A673 (cell line): ENCODE data around the gene GPR132. TPM values are rescaled to one million over a fixed set of nuclear protein-coding genes. Genes with fewer than 3 reads are reported as not detected.

Source experiments
- BruUV-seq: library from RNA; stranded (reverse); fragments of 400-500 nt; replicated peaks from 2 replicates; lab custom pipeline; 2021; lab: Mats Ljungman, UMichigan
- CTCF ChIA-PET: fragments of 300-600 bp; sonication (Branson Sonifier 250); formaldehyde crosslinking; loops from one replicate; lab custom pipeline; 2022; ENCODE audit warnings: antibody characterized with exemption; lab: Charles Lee
- POLR2A ChIA-PET: fragments of 300-600 bp; sonication (Branson Sonifier 250); formaldehyde crosslinking; loops from one replicate; lab custom pipeline; 2022; ENCODE audit warnings: antibody characterized with exemption; ENCODE audit not compliant: low non-redundant PET; lab: Charles Lee
- DNase-seq: peaks from one replicate; pipeline ENCODE4 v3.0.0-alpha.2; 2015; ENCODE audit warnings: low spot score
- H3K27ac ChIP-seq: fragments of 200-600 bp; sonication (generic); 2 replicates; pipeline ENCODE4 v1.5.1; 2016; ENCODE audit warnings: mixed run types, low read depth, mild to moderate bottlenecking, mixed read lengths, antibody characterized with exemption, low read length; ENCODE audit not compliant: poor library complexity, severe bottlenecking
- H3K27me3 ChIP-seq: fragments of 200-600 bp; sonication (generic); replicated peaks from 2 replicates; pipeline ENCODE4 v1.6.1; 2017; ENCODE audit warnings: mixed run types, low read depth, mild to moderate bottlenecking, mixed read lengths, antibody characterized with exemption, low read length; ENCODE audit not compliant: insufficient read depth, poor library complexity
- H3K36me3 ChIP-seq: fragments of 200-600 bp; sonication (generic); 2 replicates; pipeline ENCODE4 v1.6.1; 2016; ENCODE audit warnings: mixed run types, mild to moderate bottlenecking, mixed read lengths, antibody characterized with exemption, low read length; ENCODE audit not compliant: insufficient read depth, poor library complexity, severe bottlenecking
- H3K4me1 ChIP-seq: fragments of 200-600 bp; sonication (generic); 2 replicates; pipeline ENCODE4 v1.6.1; 2017; ENCODE audit warnings: mixed run types, mild to moderate bottlenecking, mixed read lengths, antibody characterized with exemption, low read length; ENCODE audit not compliant: insufficient read depth, poor library complexity, severe bottlenecking
- H3K4me3 ChIP-seq: fragments of 200-600 bp; sonication (generic); 2 replicates; pipeline ENCODE4 v1.5.1; 2016; ENCODE audit warnings: low read depth, mixed run types, mild to moderate bottlenecking, mixed read lengths, low read length; ENCODE audit not compliant: poor library complexity, severe bottlenecking
- H3K9me3 ChIP-seq: fragments of 200-600 bp; sonication (generic); 2 replicates; pipeline ENCODE4 v1.6.1; 2016; ENCODE audit warnings: mixed run types, low read depth, mild to moderate bottlenecking, mixed read lengths, antibody characterized with exemption, low read length; ENCODE audit not compliant: poor library complexity, severe bottlenecking
- CTCF ChIP-seq: fragments of 300-800, 200-600 bp; sonication (generic); conservative IDR thresholded peaks from 2 replicates; pipeline ENCODE4 v1.5.1; 2017; ENCODE audit warnings: low read depth, mild to moderate bottlenecking, antibody characterized with exemption, low read length, moderate library complexity, mixed read lengths
- EZH2 ChIP-seq: fragments of 200-600 bp; sonication (generic); IDR thresholded peaks from 2 replicates; pipeline ENCODE4 v1.6.1; 2017; ENCODE audit warnings: borderline replicate concordance, low read depth, mild to moderate bottlenecking, mixed read lengths, antibody characterized with exemption, low read length; ENCODE audit not compliant: poor library complexity, severe bottlenecking
- intact Hi-C: fragments of 100-400 bp; cut with micrococcal nuclease; formaldehyde crosslinking; loops from one replicate; pipeline ENCODE4 v1.10.0; 2022; ENCODE audit not compliant: unreplicated experiment
- total RNA-seq: library from RNA; stranded (reverse); gene quantifications from 2 replicates; pipeline ENCODE4 v1.2.3, GENCODE V29; 2021

Gene GPR132
- total RNA-seq, 1 experiment from 2014 or later = not detected

GRCh38 chr14:105077649-105077995 lies 12.4 kb upstream of the GPR132 start:
- H3K27ac ChIP-seq = no peak overlapping the region
- no TSS peak for BruUV-seq
- peaks cover 9% of the 10 kb centered on the region for H3K27me3 ChIP-seq
- no peaks in the 10 kb centered on the region for H3K36me3 ChIP-seq
- POLR2A ChIA-PET = no interaction called here
- CTCF ChIA-PET = no interaction called here
- intact Hi-C loops = no loop called here
- H3K4me3 ChIP-seq = no peak overlapping the region
- no peak for DNase-seq
- TF ChIP-seq EZH2 (no peak), CTCF (no peak)
- H3K9me3 ChIP-seq = no peaks in the 10 kb centered on the region
- H3K4me1 ChIP-seq = no peaks in the 10 kb centered on the region

GRCh38 chr14:105076805-105077648 lies 11.8 kb upstream of the GPR132 start:
- CTCF ChIA-PET = no interaction called here
- POLR2A ChIA-PET = no interaction called here
- BruUV-seq = no TSS peak

GRCh38 chr14:105076296-105076804 lies 11.1 kb upstream of the GPR132 start:
- Histone ChIP-seq H3K27ac (no peak overlapping the region), H3K9me3 (no peaks in the 10 kb centered on the region), H3K4me3 (no peak overlapping the region), H3K36me3 (no peaks in the 10 kb centered on the region), H3K27me3 (peaks cover 4% of the 10 kb centered on the region), H3K4me1 (no peaks in the 10 kb centered on the region)
- no peak for TF ChIP-seq CTCF
- no peak for TF ChIP-seq EZH2
- intact Hi-C loops = no loop called here
- no TSS peak for BruUV-seq
- ChIA-PET POLR2A (no interaction called here), CTCF (interaction anchor here (1.0 kb wide), 1 partner anchor 12 kb away, joined by 6 read pairs; no protein-coding TSS in a partner anchor)
- DNase-seq = no peak

More at GRCh38 chr14:105076805-105077648, 11.8 kb upstream of the GPR132 start:
- no peak for DNase-seq
- no peaks in the 10 kb centered on the region for H3K4me1 ChIP-seq
- H3K27ac ChIP-seq = no peak overlapping the region
- H3K36me3 ChIP-seq = no peaks in the 10 kb centered on the region
- TF ChIP-seq EZH2 (no peak), CTCF (no peak)
- intact Hi-C loops = no loop called here
- H3K4me3 ChIP-seq = no peak overlapping the region
- no peaks in the 10 kb centered on the region for H3K9me3 ChIP-seq
- H3K27me3 ChIP-seq = peaks cover 9% of the 10 kb centered on the region
